ENCODE data around the gene TMEM121. TPM values are rescaled to one million over a fixed set of nuclear protein-coding genes. Genes with fewer than 3 reads are reported as not detected.

The TMEM121 gene
- total RNA-seq, 1 experiment from 2014 or later = not detected

GRCh38 chr14:105495101-105495989 lies 31.0 kb upstream of the TMEM121 start:
- Histone ChIP-seq H3K27ac (ENCODE audit: low read length) (no peak overlapping the region), H2AFZ (ENCODE audit: low read length) (no peak overlapping the region), H3K4me2 (ENCODE audit: low read depth, low read length, poor library complexity, severe bottlenecking) (no peak overlapping the region), H3K9me2 (replicated peaks; ENCODE audit: insufficient read depth, low read length) (no peaks in the 10 kb centered on the region), H3K79me2 (ENCODE audit: low read length) (peaks cover 5% of the 10 kb centered on the region), H3K27me3 (ENCODE audit: low read length) (no peaks in the 10 kb centered on the region), H3K36me3 (ENCODE audit: insufficient read depth, low read length) (no peaks in the 10 kb centered on the region), H4K20me1 (ENCODE audit: insufficient read depth, low read depth, low read length) (peaks cover 20% of the 10 kb centered on the region), H3K9ac (ENCODE audit: low read length) (no peak overlapping the region), H3K4me3 (ENCODE audit: low read length) (no peak overlapping the region), H3K9me3 (ENCODE audit: low read length) (no peaks in the 10 kb centered on the region), H3K4me1 (ENCODE audit: low read length) (peaks cover 8% of the 10 kb centered on the region)
- no peak for DNase-seq

GRCh38 chr14:105495990-105496830 lies 30.2 kb upstream of the TMEM121 start:
- peaks cover 24% of the 10 kb centered on the region for H4K20me1 ChIP-seq (ENCODE audit: insufficient read depth, low read depth, low read length)
- H3K4me3 ChIP-seq (ENCODE audit: low read length) = no peak overlapping the region
- H3K4me1 ChIP-seq (ENCODE audit: low read length) = peaks cover 8% of the 10 kb centered on the region
- no peaks in the 10 kb centered on the region for H3K9me2 ChIP-seq (replicated peaks; ENCODE audit: insufficient read depth, low read length)
- DNase-seq = no peak
- H3K79me2 ChIP-seq (ENCODE audit: low read length) = peaks cover 5% of the 10 kb centered on the region
- H3K27me3 ChIP-seq (ENCODE audit: low read length) = no peaks in the 10 kb centered on the region
- H3K9ac ChIP-seq (ENCODE audit: low read length) = no peak overlapping the region
- no peak overlapping the region for H2AFZ ChIP-seq (ENCODE audit: low read length)
- H3K9me3 ChIP-seq (ENCODE audit: low read length) = no peaks in the 10 kb centered on the region
- no peak overlapping the region for H3K27ac ChIP-seq (ENCODE audit: low read length)
- H3K4me2 ChIP-seq (ENCODE audit: low read depth, low read length, poor library complexity, severe bottlenecking) = no peak overlapping the region
- no peaks in the 10 kb centered on the region for H3K36me3 ChIP-seq (ENCODE audit: insufficient read depth, low read length)

GRCh38 chr14:105496831-105497591 lies 29.4 kb upstream of the TMEM121 start:
- H3K36me3 ChIP-seq (ENCODE audit: insufficient read depth, low read length) = no peaks in the 10 kb centered on the region

GRCh38 chr14:105497671-105498429 lies 28.5 kb upstream of the TMEM121 start:
- Histone ChIP-seq H3K4me3 (ENCODE audit: low read length) (no peak overlapping the region), H3K4me2 (ENCODE audit: low read depth, low read length, poor library complexity, severe bottlenecking) (no peak overlapping the region), H3K9ac (ENCODE audit: low read length) (no peak overlapping the region), H3K36me3 (ENCODE audit: insufficient read depth, low read length) (no peaks in the 10 kb centered on the region), H4K20me1 (ENCODE audit: insufficient read depth, low read depth, low read length) (peaks cover 13% of the 10 kb centered on the region), H3K4me1 (ENCODE audit: low read length) (no peaks in the 10 kb centered on the region), H3K27ac (ENCODE audit: low read length) (no peak overlapping the region), H3K27me3 (ENCODE audit: low read length) (no peaks in the 10 kb centered on the region), H3K9me2 (replicated peaks; ENCODE audit: insufficient read depth, low read length) (no peaks in the 10 kb centered on the region), H3K79me2 (ENCODE audit: low read length) (no peaks in the 10 kb centered on the region), H2AFZ (ENCODE audit: low read length) (no peak overlapping the region), H3K9me3 (ENCODE audit: low read length) (no peaks in the 10 kb centered on the region)
- no peak for DNase-seq

More at GRCh38 chr14:105496831-105497591, 29.4 kb upstream of the TMEM121 start:
- Histone ChIP-seq H3K4me3 (ENCODE audit: low read length) (no peak overlapping the region), H2AFZ (ENCODE audit: low read length) (no peak overlapping the region), H3K27ac (ENCODE audit: low read length) (no peak overlapping the region), H3K9ac (ENCODE audit: low read length) (no peak overlapping the region), H4K20me1 (ENCODE audit: insufficient read depth, low read depth, low read length) (peaks cover 21% of the 10 kb centered on the region), H3K4me2 (ENCODE audit: low read depth, low read length, poor library complexity, severe bottlenecking) (no peak overlapping the region), H3K27me3 (ENCODE audit: low read length) (no peaks in the 10 kb centered on the region), H3K4me1 (ENCODE audit: low read length) (peaks cover 5% of the 10 kb centered on the region), H3K79me2 (ENCODE audit: low read length) (peaks cover 2% of the 10 kb centered on the region), H3K9me3 (ENCODE audit: low read length) (no peaks in the 10 kb centered on the region), H3K9me2 (replicated peaks; ENCODE audit: insufficient read depth, low read length) (no peaks in the 10 kb centered on the region)
- no peak for DNase-seq

GRCh38 chr14:105498430-105499255 lies 27.7 kb upstream of the TMEM121 start:
- Histone ChIP-seq H3K9ac (ENCODE audit: low read length) (no peak overlapping the region), H3K9me3 (ENCODE audit: low read length) (no peaks in the 10 kb centered on the region), H3K27me3 (ENCODE audit: low read length) (no peaks in the 10 kb centered on the region)

GRCh38 chr14:105499256-105500035 lies 26.9 kb upstream of the TMEM121 start:
- Histone ChIP-seq H2AFZ (ENCODE audit: low read length) (no peak overlapping the region), H3K4me2 (ENCODE audit: low read depth, low read length, poor library complexity, severe bottlenecking) (no peak overlapping the region)
- no peak for DNase-seq

More at GRCh38 chr14:105498430-105499255, 27.7 kb upstream of the TMEM121 start:
- H3K4me3 ChIP-seq (ENCODE audit: low read length) = no peak overlapping the region
- no peak for DNase-seq
- no peaks in the 10 kb centered on the region for H3K4me1 ChIP-seq (ENCODE audit: low read length)
- H3K9me2 ChIP-seq (replicated peaks; ENCODE audit: insufficient read depth, low read length) = no peaks in the 10 kb centered on the region
- H3K4me2 ChIP-seq (ENCODE audit: low read depth, low read length, poor library complexity, severe bottlenecking) = no peak overlapping the region
- H3K79me2 ChIP-seq (ENCODE audit: low read length) = no peaks in the 10 kb centered on the region
- no peak overlapping the region for H2AFZ ChIP-seq (ENCODE audit: low read length)
- no peaks in the 10 kb centered on the region for H3K36me3 ChIP-seq (ENCODE audit: insufficient read depth, low read length)
- peaks cover 11% of the 10 kb centered on the region; the same call in 1 of the 2 replicates for H4K20me1 ChIP-seq (ENCODE audit: insufficient read depth, low read depth, low read length)
- no peak overlapping the region for H3K27ac ChIP-seq (ENCODE audit: low read length)

More at GRCh38 chr14:105499256-105500035, 26.9 kb upstream of the TMEM121 start:
- Histone ChIP-seq H3K4me3 (ENCODE audit: low read length) (no peak overlapping the region), H3K4me1 (ENCODE audit: low read length) (no peaks in the 10 kb centered on the region), H3K27ac (ENCODE audit: low read length) (no peak overlapping the region), H3K9me3 (ENCODE audit: low read length) (no peaks in the 10 kb centered on the region), H3K36me3 (ENCODE audit: insufficient read depth, low read length) (no peaks in the 10 kb centered on the region), H3K9ac (ENCODE audit: low read length) (no peak overlapping the region), H3K9me2 (replicated peaks; ENCODE audit: insufficient read depth, low read length) (no peaks in the 10 kb centered on the region), H4K20me1 (ENCODE audit: insufficient read depth, low read depth, low read length) (peaks cover 6% of the 10 kb centered on the region; the same call in 1 of the 2 replicates), H3K79me2 (ENCODE audit: low read length) (no peaks in the 10 kb centered on the region), H3K27me3 (ENCODE audit: low read length) (no peaks in the 10 kb centered on the region)
